GM19025 (cell line): ENCODE data around the gene OAT.
A peak's percentile ranks its signal among the peaks of the same experiment; 100 is the strongest.
"Not testable (repeated sequence)": the region's sequence is repeated elsewhere in the genome, so short reads cannot be mapped to it uniquely, and the experiment has no call there.

Experiments used
- ATAC-seq: cut with Tn5 transposase; IDR thresholded peaks from one replicate; pipeline ENCODE4 v1.9.1; 2021; ENCODE audit warnings: mild to moderate bottlenecking, low read depth, moderate library complexity; ENCODE audit not compliant: unreplicated experiment

OAT gene

DNA sequence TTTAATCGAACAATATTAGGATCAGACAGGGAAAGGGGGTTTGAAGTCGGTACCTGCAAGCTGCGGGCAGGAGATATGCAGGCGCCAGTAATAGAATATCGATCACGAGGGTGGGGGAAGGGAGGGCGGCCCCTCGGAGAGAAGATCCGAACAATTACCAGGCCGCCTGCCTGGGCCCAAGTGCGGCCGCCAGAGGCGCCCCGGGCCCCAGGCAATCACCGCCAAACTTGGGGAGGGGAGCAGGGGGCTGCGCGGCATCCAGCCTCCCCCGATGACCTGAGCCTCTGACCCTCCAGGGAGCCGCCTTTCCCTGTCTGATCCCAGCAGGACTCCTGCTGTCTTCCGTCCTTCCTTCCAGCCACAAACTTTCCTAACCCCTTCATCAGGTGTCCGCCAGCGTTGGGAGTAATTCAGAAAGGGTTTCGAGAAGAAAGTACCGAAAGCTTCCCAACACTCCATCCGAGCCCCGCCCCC lies 30.0 kb upstream of the OAT start:
- no peak for ATAC-seq

DNA sequence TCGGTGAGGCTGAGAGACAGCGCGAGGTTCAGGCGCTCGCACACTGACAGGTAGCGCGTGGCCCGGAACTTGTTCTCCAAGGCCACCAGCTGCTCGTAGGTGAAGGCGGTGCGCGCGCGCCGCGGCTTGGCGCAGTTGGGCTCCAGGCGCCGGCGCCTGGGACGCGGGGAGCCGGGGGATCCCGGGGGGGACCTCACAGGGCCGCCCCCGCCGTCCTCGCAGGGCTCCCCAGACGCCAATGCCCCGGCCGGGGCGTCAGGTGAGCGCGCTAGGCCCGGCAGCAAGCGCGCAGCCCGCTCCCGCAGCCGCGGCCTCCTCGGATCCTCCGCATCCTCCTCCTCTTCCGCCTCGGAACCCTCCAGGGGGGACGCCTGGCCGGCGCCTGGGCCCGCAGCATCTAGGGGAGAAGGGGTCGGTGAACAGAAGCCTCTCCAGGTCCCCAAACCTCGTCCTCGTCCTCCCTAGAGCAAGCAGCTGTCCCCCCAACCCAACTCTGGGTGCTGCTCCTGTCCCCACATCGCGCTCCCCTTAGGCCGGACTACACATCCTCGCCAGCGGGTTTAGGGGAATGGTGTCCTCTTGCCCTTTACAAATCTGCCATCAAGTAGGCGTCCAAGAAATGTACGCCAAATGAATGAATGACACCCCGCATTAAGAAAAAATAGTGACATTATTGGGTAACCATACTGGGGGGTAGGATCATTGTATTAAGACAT lies 29.2 kb upstream of the OAT start:
- ATAC-seq: no peak

DNA sequence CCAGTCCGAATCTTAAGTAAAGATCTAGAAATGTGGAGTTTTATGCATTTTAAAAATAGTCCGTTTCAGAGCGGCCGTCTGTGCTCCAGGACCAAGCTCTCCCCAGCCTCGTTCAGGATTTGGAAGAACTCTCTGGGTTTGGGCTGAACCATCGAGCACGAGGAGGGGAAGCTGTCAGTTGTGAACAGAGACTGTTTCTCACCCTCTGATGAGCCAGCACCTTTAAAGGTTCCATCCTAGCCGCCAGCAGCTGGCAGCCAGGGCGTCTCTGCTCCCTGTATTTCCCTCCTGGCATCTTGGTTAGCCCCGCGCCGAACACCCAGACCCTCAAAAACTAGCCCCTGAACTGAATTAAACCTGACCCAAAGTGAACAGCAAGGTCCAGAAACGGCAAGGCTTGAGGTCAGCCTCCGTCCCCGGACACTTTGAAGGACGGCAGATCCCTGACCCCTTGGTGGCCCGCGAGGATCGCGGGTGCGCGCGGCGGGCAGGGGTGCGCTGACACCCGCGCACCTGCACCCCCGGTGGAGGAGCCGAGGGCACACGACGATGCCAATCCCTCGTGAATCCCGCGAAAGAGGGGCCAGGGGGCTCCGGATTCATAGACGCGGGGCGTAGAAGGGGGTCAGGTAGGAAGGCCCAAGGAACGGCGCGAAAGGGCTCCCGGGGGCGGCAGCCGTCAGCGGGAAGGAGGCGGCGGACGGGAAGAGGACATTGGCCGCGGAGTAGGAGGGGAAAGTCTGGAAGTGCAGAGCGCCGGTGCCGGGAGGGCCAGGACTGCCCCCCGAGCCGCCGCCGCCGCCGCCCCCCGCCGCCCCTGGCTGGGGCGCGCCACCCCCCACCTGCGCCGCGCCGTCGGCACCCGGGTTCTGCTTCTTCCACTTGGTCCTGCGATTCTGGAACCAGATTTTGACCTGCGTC lies 28.4 kb upstream of the OAT start:
- ATAC-seq: no peak

- ATAC-seq: not testable (repeated sequence)
Observed at GRCh38 chr10:124441694-124442093, 23.0 kb upstream of the OAT start.

DNA sequence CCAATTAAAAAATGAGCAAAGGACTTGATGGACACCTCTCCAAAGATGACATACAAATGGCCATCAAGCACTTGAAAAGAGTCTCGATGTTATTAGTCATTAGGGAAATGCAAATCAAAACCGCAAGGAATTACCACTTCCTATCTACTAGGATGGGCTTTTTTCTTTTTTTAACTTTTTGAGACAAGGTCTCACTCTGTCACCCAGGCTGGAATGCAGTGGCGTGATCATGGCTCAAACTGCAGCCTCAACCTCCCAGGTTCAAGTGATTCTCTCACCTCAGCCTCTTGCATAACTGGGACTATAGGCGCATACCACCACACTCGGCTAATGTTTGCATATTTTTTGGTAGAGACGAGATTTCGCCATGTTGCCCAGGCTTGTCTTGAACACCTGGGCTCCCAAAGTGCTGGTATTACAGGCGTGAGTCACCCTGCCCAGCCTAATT lies 17.5 kb upstream of the OAT start:
- no peak for ATAC-seq

DNA sequence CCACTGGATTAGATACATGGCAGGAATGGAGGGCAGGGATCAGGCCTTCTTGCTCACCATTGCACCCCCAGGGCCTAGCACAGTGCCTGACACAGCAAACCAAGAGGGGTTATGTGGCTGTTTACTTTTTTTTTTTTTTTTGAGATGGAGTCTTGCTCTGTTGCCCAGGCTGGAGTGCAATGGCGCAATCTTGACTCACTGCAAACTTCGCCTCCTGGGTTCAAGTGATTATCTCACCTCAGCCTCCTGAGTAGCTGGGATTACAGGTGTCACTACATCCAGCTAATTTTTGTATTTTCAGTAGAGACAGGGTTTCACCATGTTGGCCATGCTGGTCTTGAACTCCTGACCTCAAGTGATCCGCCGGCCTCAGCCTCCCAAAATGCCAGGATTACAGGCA lies 17.0 kb upstream of the OAT start:
- not testable (repeated sequence) for ATAC-seq

- no peak for ATAC-seq
Observed at GRCh38 chr10:124433461-124433860, 14.7 kb upstream of the OAT start.

DNA sequence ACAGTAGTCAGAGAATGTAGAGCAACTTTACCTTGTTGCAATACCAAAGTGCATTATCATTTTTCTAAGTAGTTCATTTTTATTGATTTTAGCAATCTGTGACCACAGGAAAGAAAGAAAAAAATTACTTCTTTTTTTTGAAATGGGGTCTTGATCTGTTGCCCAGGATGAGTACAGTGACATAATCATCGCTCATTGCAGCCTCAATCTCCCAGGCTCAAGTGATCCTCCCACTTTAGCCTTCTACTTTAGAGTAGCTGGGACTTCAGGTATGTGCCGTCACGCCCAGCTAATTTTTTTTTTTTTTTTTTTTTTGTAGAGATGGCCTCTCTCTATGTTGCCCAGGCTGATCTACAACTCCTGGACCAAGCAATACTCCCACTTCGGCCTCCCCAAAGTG lies 11.4 kb upstream of the OAT start:
- ATAC-seq: no peak

GRCh38 chr10:124429576-124429975 lies 10.9 kb upstream of the OAT start:
- ATAC-seq: no peak

GRCh38 chr10:124428207-124428777 lies 9.6 kb upstream of the OAT start:
- no peak for ATAC-seq

DNA sequence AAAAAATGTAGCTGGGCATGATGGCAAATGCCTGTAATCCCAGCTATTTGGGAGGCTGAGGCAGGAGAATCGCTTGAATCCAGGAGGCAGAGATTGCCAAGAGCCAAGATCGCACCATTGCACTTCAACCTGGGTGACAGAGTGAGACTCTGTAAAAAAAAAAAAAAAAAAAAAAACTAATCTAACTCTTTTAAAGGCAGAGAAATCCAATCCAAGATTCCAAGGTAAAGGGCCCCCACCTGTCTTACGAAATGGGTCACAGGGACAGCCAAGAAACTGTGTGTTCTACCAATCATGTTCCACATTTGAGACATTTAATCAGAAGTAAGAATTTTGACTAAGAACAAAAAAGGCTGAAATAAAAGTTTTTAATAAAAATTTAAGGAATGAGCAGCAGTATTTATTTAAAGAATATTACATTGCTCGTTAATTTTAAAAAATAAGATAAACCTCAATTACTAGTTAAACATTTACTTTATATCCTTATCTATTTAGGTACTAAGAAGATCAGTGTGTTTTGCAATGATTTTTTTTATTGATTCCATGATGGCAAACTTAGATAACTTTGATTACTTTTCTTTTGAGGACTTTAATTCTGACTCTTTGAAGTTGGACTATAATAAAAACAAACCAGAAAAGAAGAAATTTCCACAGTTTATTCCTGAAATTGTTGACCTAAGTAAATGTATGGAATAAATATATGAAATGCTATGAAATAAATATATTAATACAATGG lies 6.7 kb upstream of the OAT start:
- ATAC-seq: no peak

GRCh38 chr10:124423813-124424212 lies 5.1 kb upstream of the OAT start:
- ATAC-seq: no peak

DNA sequence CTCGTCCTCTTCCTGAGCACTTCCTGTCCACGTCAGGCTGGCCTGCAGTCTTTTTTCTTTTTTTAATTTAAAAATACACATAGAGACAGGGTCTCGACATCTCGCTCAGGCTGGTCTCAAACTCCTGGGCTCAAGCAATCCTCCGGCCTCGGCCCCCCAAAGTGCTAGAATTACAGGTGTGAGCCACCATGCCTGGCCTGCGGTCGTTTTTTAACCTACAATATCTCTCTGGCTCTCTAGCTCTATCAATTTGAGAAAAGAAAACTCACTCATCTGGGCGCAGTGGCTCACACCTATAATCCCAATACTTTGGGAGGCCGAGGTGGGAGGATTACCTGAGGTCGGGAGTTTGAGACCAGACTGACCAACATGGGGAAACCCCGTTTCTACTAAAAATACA lies 4.0 kb upstream of the OAT start:
- ATAC-seq: no peak

DNA sequence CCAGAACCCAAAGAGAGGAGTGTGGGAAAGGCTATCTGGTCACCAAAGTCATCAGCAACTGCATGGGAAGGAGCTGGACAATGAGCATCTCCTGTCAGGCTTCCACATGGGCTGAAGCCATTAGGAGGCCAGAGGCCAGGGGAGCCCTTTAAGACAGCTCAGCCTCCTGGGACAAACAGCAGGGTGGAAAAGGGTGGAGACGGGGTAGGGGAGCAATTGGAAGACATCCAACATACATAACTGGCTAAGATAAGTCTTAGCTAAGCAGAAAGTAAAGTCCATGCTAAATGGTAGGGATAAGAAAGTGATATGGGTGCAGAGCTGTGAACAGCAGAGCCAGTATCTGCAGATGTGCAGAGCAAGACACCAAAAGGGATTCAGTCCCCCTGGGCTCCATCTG lies 1.5 kb upstream of the OAT start:
- ATAC-seq: no peak

GRCh38 chr10:124419635-124420034 lies 912 bp upstream of the OAT start:
- ATAC-seq: no peak

- ATAC-seq: peak; percentile 15
Observed at GRCh38 chr10:124417895-124418725, 613 bp downstream of the OAT start.

DNA sequence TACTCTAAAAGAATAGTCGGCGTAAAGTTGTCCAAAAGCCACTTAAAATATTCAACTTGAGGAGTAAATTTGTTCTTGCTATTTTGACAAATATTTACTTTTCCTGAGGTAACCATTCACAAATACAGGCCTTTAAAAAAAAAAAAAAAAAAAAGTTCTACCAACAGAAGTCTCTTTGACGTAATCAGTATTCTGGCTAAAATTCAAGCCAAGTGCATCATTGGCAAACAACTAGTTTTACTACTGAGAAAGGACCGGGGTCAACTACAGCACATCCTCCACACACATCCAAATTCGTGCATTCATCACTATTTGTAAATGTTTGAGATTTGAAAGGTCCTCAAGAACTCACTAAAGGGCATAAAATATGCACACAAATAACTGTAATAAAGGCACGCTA lies 2.0 kb downstream of the OAT start:
- no peak for ATAC-seq

DNA sequence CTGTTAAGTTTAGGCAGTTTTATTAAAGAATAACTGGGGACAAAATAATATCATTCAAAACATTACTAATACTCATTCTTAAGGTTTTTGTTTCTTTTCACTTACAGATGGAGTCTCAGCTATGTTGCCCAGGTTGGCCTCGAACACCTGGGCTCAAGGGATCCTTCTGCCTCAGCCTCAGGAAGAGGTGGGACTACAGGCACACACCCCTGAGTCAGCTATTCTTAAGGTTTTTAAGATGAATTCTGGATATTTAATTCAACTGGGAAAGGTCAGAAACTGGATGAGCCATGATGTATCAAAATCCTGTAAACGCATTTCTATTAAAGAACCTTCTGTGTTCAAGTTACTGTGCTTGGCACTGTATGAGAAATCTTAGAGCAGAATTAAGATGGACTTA lies 3.5 kb downstream of the OAT start:
- ATAC-seq: no peak

- no peak for ATAC-seq
Observed at GRCh38 chr10:124414076-124414475, 4.6 kb downstream of the OAT start.

- no peak for ATAC-seq
Observed at GRCh38 chr10:124409696-124410095, 9.0 kb downstream of the OAT start.
